ENCODE data around the gene PRKCH. TPM values are rescaled to one million over a fixed set of nuclear protein-coding genes. Genes with fewer than 3 reads are reported as not detected.
A peak's percentile ranks its signal among the peaks of the same experiment; 100 is the strongest.

PRKCH gene
- polyA plus RNA-seq, 3 donors, result 3.6 to 6.2 (median 5.4) TPM

DNA sequence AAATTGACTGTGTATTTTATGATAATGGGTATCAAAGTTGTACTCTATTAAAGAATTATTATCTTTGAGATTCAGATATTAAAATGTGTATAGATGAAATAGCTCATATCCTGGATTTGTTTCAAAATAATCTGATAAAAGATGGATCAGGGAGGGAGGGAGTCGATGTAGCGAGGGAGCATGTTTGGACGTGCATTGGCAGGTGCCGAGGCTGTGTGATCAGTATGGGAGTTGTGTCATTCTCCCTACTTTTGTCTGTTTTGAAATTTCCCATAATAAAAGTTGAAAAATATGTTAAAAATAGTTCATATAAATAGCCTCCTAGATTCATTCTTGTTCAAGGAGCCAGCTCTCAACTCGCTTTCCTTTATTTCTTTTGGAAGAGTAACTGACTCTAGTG lies 202.4 kb downstream of the PRKCH start:
- WGBS (ENCODE audit: insufficient coverage), result no CpG with 5 or more reads among the region's 5 CpGs
- H3K4me3 Mint-ChIP-seq, result no peak overlapping the region

DNA sequence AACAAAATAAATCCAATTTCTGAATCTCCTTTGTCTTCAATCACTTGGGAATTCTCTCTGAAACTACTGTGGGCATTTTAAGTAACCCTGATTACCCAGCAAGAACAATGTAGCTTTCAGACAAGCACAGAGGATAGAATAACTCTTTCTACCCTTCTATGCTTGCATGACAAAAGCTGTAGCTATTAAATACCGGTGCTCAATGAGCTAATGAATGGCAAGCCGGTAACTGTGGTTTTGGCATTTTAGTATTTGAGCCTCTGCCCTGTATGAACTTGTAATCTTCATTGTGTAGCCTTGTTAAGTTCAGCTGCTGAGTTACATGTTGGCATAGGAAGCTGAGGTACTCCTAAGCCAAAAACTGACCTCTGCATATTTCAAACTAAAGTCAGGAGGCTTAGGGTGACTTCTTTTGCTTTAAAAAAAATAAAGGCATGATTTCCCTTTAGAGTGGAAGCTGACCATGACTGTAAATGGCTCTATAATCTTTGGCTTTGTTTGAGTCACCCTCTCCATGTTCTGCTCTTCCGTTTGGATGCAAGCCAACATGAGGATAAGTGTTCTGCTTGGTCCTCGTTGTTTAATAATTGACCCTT lies 202.9 kb downstream of the PRKCH start:
- peaks cover 29 to 30% of the 10 kb centered on the region in 2 donors for H3K36me3 Mint-ChIP-seq
- no peak for DNase-seq
- no peaks in the 10 kb centered on the region for H3K27me3 Mint-ChIP-seq (ENCODE audit: low read depth in 3 of 3)
- Histone ChIP-seq H3K9me3 (replicated peaks in 1 of 2; ENCODE audit: control insufficient read depth in 1 of 2, insufficient read depth in 1 of 2, low read length in 2 of 2) (no peaks in the 10 kb centered on the region), H3K27ac (ENCODE audit: low read depth in 1 of 2, low read length in 2 of 2) (no peak overlapping the region), H3K4me3 (replicated peaks in 1 of 3; ENCODE audit: low read depth in 2 of 3, low read length in 3 of 3) (no peak overlapping the region), H3K9ac (ENCODE audit: insufficient read depth, low read length, poor library complexity, severe bottlenecking) (no peak overlapping the region), H2AFZ (ENCODE audit: insufficient read depth, low read depth, low read length, poor library complexity, severe bottlenecking) (no peak overlapping the region), H3K79me2 (ENCODE audit: insufficient read depth, low read length) (no peaks in the 10 kb centered on the region), H3K4me1 (ENCODE audit: control insufficient read depth in 1 of 2, insufficient read depth in 2 of 2, low read length in 2 of 2) (peaks cover 12 to 15% of the 10 kb centered on the region in 2 donors), H4K20me1 (ENCODE audit: insufficient read depth, low read length) (no peaks in the 10 kb centered on the region), H3K27me3 (ENCODE audit: control insufficient read depth in 2 of 2, insufficient read depth in 2 of 2, low read length in 2 of 2) (no peaks in the 10 kb centered on the region), H3K36me3 (replicated peaks in 1 of 2; ENCODE audit: control insufficient read depth in 1 of 2, insufficient read depth in 2 of 2, low read length in 2 of 2) (peaks cover 0 to 7% of the 10 kb centered on the region in 2 donors), H3K4me2 (replicated peaks; ENCODE audit: extremely low read depth, low read length, poor library complexity, severe bottlenecking) (no peak overlapping the region)
- peaks cover 0 to 3% (median 0%) of the 10 kb centered on the region in 7 donors for H3K9me3 Mint-ChIP-seq
- TF ChIP-seq, protein P1, sequence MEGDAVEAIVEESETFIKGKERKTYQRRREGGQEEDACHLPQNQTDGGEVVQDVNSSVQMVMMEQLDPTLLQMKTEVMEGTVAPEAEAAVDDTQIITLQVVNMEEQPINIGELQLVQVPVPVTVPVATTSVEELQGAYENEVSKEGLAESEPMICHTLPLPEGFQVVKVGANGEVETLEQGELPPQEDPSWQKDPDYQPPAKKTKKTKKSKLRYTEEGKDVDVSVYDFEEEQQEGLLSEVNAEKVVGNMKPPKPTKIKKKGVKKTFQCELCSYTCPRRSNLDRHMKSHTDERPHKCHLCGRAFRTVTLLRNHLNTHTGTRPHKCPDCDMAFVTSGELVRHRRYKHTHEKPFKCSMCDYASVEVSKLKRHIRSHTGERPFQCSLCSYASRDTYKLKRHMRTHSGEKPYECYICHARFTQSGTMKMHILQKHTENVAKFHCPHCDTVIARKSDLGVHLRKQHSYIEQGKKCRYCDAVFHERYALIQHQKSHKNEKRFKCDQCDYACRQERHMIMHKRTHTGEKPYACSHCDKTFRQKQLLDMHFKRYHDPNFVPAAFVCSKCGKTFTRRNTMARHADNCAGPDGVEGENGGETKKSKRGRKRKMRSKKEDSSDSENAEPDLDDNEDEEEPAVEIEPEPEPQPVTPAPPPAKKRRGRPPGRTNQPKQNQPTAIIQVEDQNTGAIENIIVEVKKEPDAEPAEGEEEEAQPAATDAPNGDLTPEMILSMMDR (IDR thresholded peaks at IDR 0.05), result no peak
- intact Hi-C loops (cut with micrococcal nuclease), result loop anchor here in 1 of 2 donors (2.0 kb wide), 3 partner anchors 28 to 70 kb away; no protein-coding TSS in a partner anchor
- H3K4me1 Mint-ChIP-seq, result peaks cover 40% of the 10 kb centered on the region
- no peak overlapping the region for H3K4me3 Mint-ChIP-seq
- WGBS (ENCODE audit: insufficient coverage), result no CpG with 5 or more reads among the region's 4 CpGs
- peak overlapping the region in 4 of 7 donors; percentile 75 to 92 (median 88) for H3K27ac Mint-ChIP-seq

More for the DNA sequence above, 202.4 kb downstream of the PRKCH start:
- Mint-ChIP-seq H3K27ac (peak overlapping the region in 3 of 7 donors; percentile 9 to 69 (median 68)), H3K9me3 (no peaks in the 10 kb centered on the region), H3K27me3 (ENCODE audit: low read depth in 3 of 3) (peaks cover 0 to under 1% (median 0%) of the 10 kb centered on the region in 3 donors), H3K4me1 (peaks cover 40% of the 10 kb centered on the region), H3K36me3 (peaks cover 24% of the 10 kb centered on the region in 2 donors)
- Histone ChIP-seq H3K36me3 (replicated peaks in 1 of 2; ENCODE audit: control insufficient read depth in 1 of 2, insufficient read depth in 2 of 2, low read length in 2 of 2) (peaks cover 0 to 1% of the 10 kb centered on the region in 2 donors), H3K4me3 (replicated peaks in 1 of 3; ENCODE audit: low read depth in 2 of 3, low read length in 3 of 3) (no peak overlapping the region), H2AFZ (ENCODE audit: insufficient read depth, low read depth, low read length, poor library complexity, severe bottlenecking) (no peak overlapping the region), H3K9ac (ENCODE audit: insufficient read depth, low read length, poor library complexity, severe bottlenecking) (no peak overlapping the region), H3K27ac (ENCODE audit: low read depth in 1 of 2, low read length in 2 of 2) (no peak overlapping the region), H3K79me2 (ENCODE audit: insufficient read depth, low read length) (no peaks in the 10 kb centered on the region), H3K4me1 (ENCODE audit: control insufficient read depth in 1 of 2, insufficient read depth in 2 of 2, low read length in 2 of 2) (peaks cover 12 to 15% of the 10 kb centered on the region in 2 donors), H4K20me1 (ENCODE audit: insufficient read depth, low read length) (no peaks in the 10 kb centered on the region), H3K9me3 (replicated peaks in 1 of 2; ENCODE audit: control insufficient read depth in 1 of 2, insufficient read depth in 1 of 2, low read length in 2 of 2) (no peaks in the 10 kb centered on the region), H3K4me2 (replicated peaks; ENCODE audit: extremely low read depth, low read length, poor library complexity, severe bottlenecking) (no peak overlapping the region), H3K27me3 (ENCODE audit: control insufficient read depth in 2 of 2, insufficient read depth in 2 of 2, low read length in 2 of 2) (no peaks in the 10 kb centered on the region)
- TF ChIP-seq, protein P1 (IDR thresholded peaks at IDR 0.05), result no peak
- intact Hi-C loops (cut with micrococcal nuclease), result loop anchor here in 1 of 2 donors (2.0 kb wide), 3 partner anchors 29 to 71 kb away; no protein-coding TSS in a partner anchor
- DNase-seq, result no peak

Data from CD14-positive monocyte (primary cell).